CD4-positive, alpha-beta T cell treated with Interleukin-4 for 4 hours (primary cell): ENCODE results near the gene FOLR3.
"Not testable (repeated sequence)": the region's sequence is repeated elsewhere in the genome, so short reads cannot be mapped to it uniquely, and the experiment has no call there.

Source experiments
- DNase-seq: peaks from one replicate; pipeline ENCODE4 v3.0.0-alpha.2; 2020

The FOLR3 gene

GRCh38 chr11:72169046-72169555, 33.6 kb downstream of the FOLR3 start:
- DNase-seq, result not testable (repeated sequence)

- not testable (repeated sequence) for DNase-seq
Measured at GRCh38 chr11:72169754-72170153, 34.2 kb downstream of the FOLR3 start.

GRCh38 chr11:72172043-72172442, 36.5 kb downstream of the FOLR3 start:
- not testable (repeated sequence) for DNase-seq

- DNase-seq, result no peak
Measured at GRCh38 chr11:72173291-72173690, 37.8 kb downstream of the FOLR3 start.

- no peak for DNase-seq
Measured at GRCh38 chr11:72174302-72175070, 39.0 kb downstream of the FOLR3 start.

- no peak for DNase-seq
Measured at GRCh38 chr11:72177656-72178055, 42.1 kb downstream of the FOLR3 start.

- no peak for DNase-seq
Measured at GRCh38 chr11:72179049-72179803, 43.7 kb downstream of the FOLR3 start.

GRCh38 chr11:72179804-72180396, 44.4 kb downstream of the FOLR3 start:
- DNase-seq, result no peak

GRCh38 chr11:72180892-72181552, 45.5 kb downstream of the FOLR3 start:
- DNase-seq, result not testable (repeated sequence)

- not testable (repeated sequence) for DNase-seq
Measured at GRCh38 chr11:72181553-72181958, 46.0 kb downstream of the FOLR3 start.

- DNase-seq, result no peak
Measured at GRCh38 chr11:72188267-72188666, 52.7 kb downstream of the FOLR3 start.
